ENCODE measurements around the gene ATP5PD.

- no peak for TF ChIP-seq ATF6 (CRISPR knock-in tag; IDR thresholded peaks at IDR 0.05)
- no peak for TF ChIP-seq CTCF (IDR thresholded peaks at IDR 0.05)
- no peak for TF ChIP-seq ZNF121 (CRISPR knock-in tag; IDR thresholded peaks at IDR 0.05)
- no peak for TF ChIP-seq CBFB (CRISPR knock-in tag; IDR thresholded peaks at IDR 0.05; ENCODE audit: low read depth)
- TF ChIP-seq FOXJ3 (CRISPR knock-in tag; IDR thresholded peaks at IDR 0.05; ENCODE audit: borderline replicate concordance), result no peak
- TF ChIP-seq E2F4 (CRISPR knock-in tag; IDR thresholded peaks at IDR 0.05; ENCODE audit: borderline replicate concordance, low read depth), result no peak
- TF ChIP-seq MAX (CRISPR knock-in tag; IDR thresholded peaks at IDR 0.05), result no peak
- no peak for TF ChIP-seq EMX1 (CRISPR knock-in tag; IDR thresholded peaks at IDR 0.05)
- no peak for TF ChIP-seq PRDM15 (CRISPR knock-in tag; IDR thresholded peaks at IDR 0.05)
Measured at GRCh38 chr17:75001915-75002843, 44.6 kb downstream of the ATP5PD start.

Measured in WTC11 (cell line).